DND-41 (cell line): ENCODE results near the gene INPP5K.

Experiments used
- ATAC-seq: fragments of 200-7000 bp; cut with Tn5 transposase; 3 replicates; pipeline ENCODE4 v1.9.1; 2021; ENCODE audit warnings: low read depth; ENCODE audit not compliant: insufficient read depth
- DNase-seq: peaks from one replicate; pipeline ENCODE4 v3.0.0-alpha.2; 2020
- H2AFZ ChIP-seq: 2 replicates; pipeline ENCODE4 v1.6.0; 2012; ENCODE audit warnings: low read depth, low read length
- H3K27ac ChIP-seq: 2 replicates; pipeline ENCODE4 v1.5.1; 2012; ENCODE audit warnings: low read length, inconsistent platforms
- H3K27me3 ChIP-seq: fragments of 200-600 bp; sonication (generic); 2 replicates; pipeline ENCODE4 v1.6.0; 2012; ENCODE audit warnings: low read length, mild to moderate bottlenecking, inconsistent platforms; ENCODE audit not compliant: insufficient read depth, poor library complexity
- H3K36me3 ChIP-seq: 2 replicates; pipeline ENCODE4 v1.5.1; 2012; ENCODE audit warnings: low read length, inconsistent platforms; ENCODE audit not compliant: insufficient read depth
- H3K4me1 ChIP-seq: 2 replicates; pipeline ENCODE4 v1.5.1; 2012; ENCODE audit warnings: mild to moderate bottlenecking, low read length; ENCODE audit not compliant: insufficient read depth
- H3K4me2 ChIP-seq: 2 replicates; pipeline ENCODE4 v1.6.0; 2012; ENCODE audit warnings: mild to moderate bottlenecking, moderate library complexity, low read length, inconsistent platforms; ENCODE audit not compliant: insufficient read depth
- H3K4me3 ChIP-seq, 2 experiments: fragments of 200-600 bp in 1 of 2; shearing (Covaris generic) in 1 of 2; 2 replicates each; pipeline ENCODE4 v1.5.1; 2012 to 2016; ENCODE audit warnings: inconsistent platforms in 2 of 2, low read length in 2 of 2, mild to moderate bottlenecking in 2 of 2, low read depth in 1 of 2, moderate library complexity in 1 of 2
- H3K79me2 ChIP-seq: 2 replicates; pipeline ENCODE4 v1.6.0; 2012; ENCODE audit warnings: low read length, inconsistent platforms; ENCODE audit not compliant: insufficient read depth
- H3K9ac ChIP-seq: 2 replicates; pipeline ENCODE4 v1.6.0; 2012; ENCODE audit warnings: low read depth, mild to moderate bottlenecking, inconsistent platforms, low read length, moderate library complexity
- H3K9me3 ChIP-seq: 2 replicates; pipeline ENCODE4 v1.5.1; 2012; ENCODE audit warnings: low read length, moderate library complexity, mild to moderate bottlenecking, inconsistent platforms; ENCODE audit not compliant: insufficient read depth, severe bottlenecking
- H4K20me1 ChIP-seq: 2 replicates; pipeline ENCODE4 v1.6.0; 2012; ENCODE audit warnings: low read length; ENCODE audit not compliant: insufficient read depth
- CTCF ChIP-seq: IDR thresholded peaks from 2 replicates; pipeline ENCODE4 v1.5.1; 2012; ENCODE audit warnings: borderline replicate concordance, low read length, moderate library complexity, mild to moderate bottlenecking; ENCODE audit not compliant: poor library complexity, severe bottlenecking; ENCODE audit errors: extremely low read depth
- EZH2 ChIP-seq: IDR thresholded peaks from 3 replicates; pipeline ENCODE4 v1.6.1; 2012; ENCODE audit warnings: borderline replicate concordance, low read depth, mild to moderate bottlenecking, moderate library complexity, low read length, inconsistent platforms; ENCODE audit not compliant: severe bottlenecking

Gene INPP5K

GRCh38 chr17:1461198-1461944 is 55.0 kb downstream of the INPP5K start:
- H2AFZ ChIP-seq, result no peak overlapping the region

DNA sequence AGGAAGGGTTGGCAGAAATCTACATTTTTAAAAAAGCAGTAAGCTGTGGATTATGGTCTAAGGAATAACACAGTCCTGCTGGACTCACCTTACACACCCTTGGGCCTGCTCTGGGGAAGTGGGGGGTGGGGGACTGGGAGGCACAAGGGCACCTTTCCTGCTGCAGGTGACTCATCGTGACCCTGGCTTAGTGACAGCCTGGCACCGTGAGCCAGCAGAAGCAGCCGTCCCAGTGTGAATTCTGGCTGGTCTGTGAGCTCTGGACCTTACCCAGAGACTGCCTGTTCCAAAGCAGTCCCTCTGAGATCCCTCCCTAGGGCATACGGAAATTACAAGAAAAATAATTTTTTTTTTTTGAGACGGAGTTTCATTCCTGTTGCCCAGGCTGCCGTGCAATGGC is 56.2 kb downstream of the INPP5K start:
- H3K4me1 ChIP-seq, result peaks cover 9% of the 10 kb centered on the region

More at GRCh38 chr17:1461198-1461944, 55.0 kb downstream of the INPP5K start:
- no peaks in the 10 kb centered on the region for H3K9me3 ChIP-seq
- H3K9ac ChIP-seq, result no peak overlapping the region
- H4K20me1 ChIP-seq, result peaks cover 14% of the 10 kb centered on the region; the same call in 1 of the 2 replicates
- DNase-seq (no peak), ATAC-seq (no peak)
- peaks cover 4% of the 10 kb centered on the region; the same call in 1 of the 2 replicates for H3K79me2 ChIP-seq
- peaks cover 4% of the 10 kb centered on the region for H3K27me3 ChIP-seq
- no peak overlapping the region for H3K27ac ChIP-seq
- H3K4me3 ChIP-seq, result no peak overlapping the region
- no peak overlapping the region for H3K4me2 ChIP-seq
- H3K36me3 ChIP-seq, result no peaks in the 10 kb centered on the region
- peaks cover 7% of the 10 kb centered on the region for H3K4me1 ChIP-seq
- TF ChIP-seq CTCF (no peak), EZH2 (no peak)

GRCh38 chr17:1455797-1456599 is 60.4 kb downstream of the INPP5K start, which contains the start of gene CRK:
TSS of gene CRK (minus strand) at chr17:1456232. CDS start at chr17:1456117, 115 bp downstream.
- peak within 1 kb of the TSS; percentile 82 for H3K27ac ChIP-seq
- peak within 1 kb of the TSS; percentile 99 for H2AFZ ChIP-seq
- H3K9ac ChIP-seq, result peak within 1 kb of the TSS; percentile 96
- peaks cover 31% of the 10 kb centered on the region for H4K20me1 ChIP-seq
- no peaks in the 10 kb centered on the region for H3K27me3 ChIP-seq
- peaks cover 55% of the 10 kb centered on the region for H3K79me2 ChIP-seq
- DNase-seq (peak; percentile 97), ATAC-seq (peak; percentile 91)
- peaks cover 18% of the 10 kb centered on the region for H3K36me3 ChIP-seq
- peak within 1 kb of the TSS; percentile 89 to 90 for H3K4me3 ChIP-seq
- TF ChIP-seq CTCF (peak; percentile 24), EZH2 (no peak)
- H3K9me3 ChIP-seq, result no peaks in the 10 kb centered on the region
- H3K4me1 ChIP-seq, result peaks cover 36% of the 10 kb centered on the region
- H3K4me2 ChIP-seq, result peak within 1 kb of the TSS; percentile 94

More for the DNA sequence above, 56.2 kb downstream of the INPP5K start:
- peaks cover 12% of the 10 kb centered on the region for H3K79me2 ChIP-seq
- peaks cover 4% of the 10 kb centered on the region for H3K27me3 ChIP-seq
- H2AFZ ChIP-seq, result no peak overlapping the region
- no peak overlapping the region for H3K4me2 ChIP-seq
- no peak overlapping the region for H3K9ac ChIP-seq
- H3K27ac ChIP-seq, result no peak overlapping the region
- H3K4me3 ChIP-seq, result no peak overlapping the region
- peaks cover 20% of the 10 kb centered on the region for H4K20me1 ChIP-seq
- ATAC-seq (no peak), DNase-seq (no peak)
- H3K9me3 ChIP-seq, result no peaks in the 10 kb centered on the region
- TF ChIP-seq EZH2, result no peak
- TF ChIP-seq CTCF, result no peak
- peaks cover 6% of the 10 kb centered on the region; the same call in 1 of the 2 replicates for H3K36me3 ChIP-seq
